Central memory CD4-positive, alpha-beta T cell (primary cell): ENCODE results near the gene BRCC3.
A peak's percentile ranks its signal among the peaks of the same experiment; 100 is the strongest.
"Not testable (repeated sequence)": the region's sequence is repeated elsewhere in the genome, so short reads cannot be mapped to it uniquely, and the experiment has no call there.

Experiments
- DNase-seq: peaks from one replicate; pipeline ENCODE4 v3.0.0; 2022

The BRCC3 gene

GRCh38 chrX:155144926-155145325 is 73.6 kb downstream of the BRCC3 start:
- no peak for DNase-seq

DNA sequence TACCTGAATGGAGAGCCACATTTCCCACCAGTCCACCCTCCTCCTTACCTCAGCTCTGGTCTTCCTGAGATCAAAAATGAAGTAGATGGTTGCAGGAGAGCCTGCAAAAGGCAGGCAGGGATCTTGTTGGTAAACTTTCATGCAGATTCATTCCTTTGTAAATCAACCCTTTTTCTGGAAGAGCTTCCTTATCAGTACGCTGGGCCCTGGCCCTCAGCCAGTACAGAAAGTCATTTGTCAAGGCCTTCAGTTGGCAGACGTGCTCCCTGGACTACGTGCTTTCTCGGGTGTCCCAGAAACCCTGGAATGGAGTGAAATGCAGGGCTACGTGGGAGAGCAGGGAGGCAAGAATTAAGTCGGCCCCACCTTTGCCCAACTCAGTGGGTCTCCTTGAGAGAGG is 76.3 kb downstream of the BRCC3 start:
- not testable (repeated sequence) for DNase-seq

- DNase-seq = not testable (repeated sequence)
These were observed 76.9 kb downstream of the BRCC3 start for GRCh38 chrX:155148166-155148565.

DNA sequence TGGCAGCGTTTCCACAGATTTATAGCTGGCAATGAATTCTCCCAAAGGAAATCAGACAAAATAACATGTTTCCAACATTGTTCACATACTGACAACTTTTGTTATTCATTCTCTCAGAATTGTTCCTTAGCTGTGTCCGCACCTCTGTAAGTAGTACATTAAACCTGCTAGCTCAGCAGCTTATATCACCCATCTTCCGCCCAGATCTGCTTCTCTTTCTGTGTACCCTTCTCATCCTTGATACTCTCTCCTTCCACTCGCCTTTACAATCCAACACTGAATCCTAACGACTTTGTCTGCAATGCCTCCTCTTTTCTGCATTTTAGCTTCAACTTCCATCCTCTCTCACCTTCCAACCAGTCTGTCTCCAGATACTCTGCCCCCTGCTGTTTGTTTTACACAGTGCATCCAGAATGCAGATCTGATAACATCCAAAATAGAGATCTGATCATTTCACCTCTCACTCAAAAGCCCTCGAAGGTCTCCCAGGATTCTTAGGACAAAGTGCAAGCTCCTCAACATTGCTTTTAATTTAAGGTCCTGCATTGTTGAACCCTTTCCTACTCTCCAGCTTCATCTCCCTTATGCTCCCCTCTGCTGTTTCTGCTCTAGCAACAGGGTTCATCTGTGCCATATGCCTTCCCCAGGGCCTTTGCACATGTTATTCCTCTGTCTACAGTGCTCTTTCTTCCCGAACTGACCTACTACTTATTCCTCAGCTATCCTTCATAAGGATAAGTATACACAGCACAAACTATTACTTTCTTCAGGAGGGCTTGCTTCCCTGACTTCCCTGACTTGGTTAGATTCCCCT is 77.6 kb downstream of the BRCC3 start:
- peak; percentile 2 for DNase-seq

- DNase-seq = no peak
These were observed 98.6 kb downstream of the BRCC3 start for GRCh38 chrX:155169881-155170280.
